ENCODE data around the gene SMTNL2.

DNA sequence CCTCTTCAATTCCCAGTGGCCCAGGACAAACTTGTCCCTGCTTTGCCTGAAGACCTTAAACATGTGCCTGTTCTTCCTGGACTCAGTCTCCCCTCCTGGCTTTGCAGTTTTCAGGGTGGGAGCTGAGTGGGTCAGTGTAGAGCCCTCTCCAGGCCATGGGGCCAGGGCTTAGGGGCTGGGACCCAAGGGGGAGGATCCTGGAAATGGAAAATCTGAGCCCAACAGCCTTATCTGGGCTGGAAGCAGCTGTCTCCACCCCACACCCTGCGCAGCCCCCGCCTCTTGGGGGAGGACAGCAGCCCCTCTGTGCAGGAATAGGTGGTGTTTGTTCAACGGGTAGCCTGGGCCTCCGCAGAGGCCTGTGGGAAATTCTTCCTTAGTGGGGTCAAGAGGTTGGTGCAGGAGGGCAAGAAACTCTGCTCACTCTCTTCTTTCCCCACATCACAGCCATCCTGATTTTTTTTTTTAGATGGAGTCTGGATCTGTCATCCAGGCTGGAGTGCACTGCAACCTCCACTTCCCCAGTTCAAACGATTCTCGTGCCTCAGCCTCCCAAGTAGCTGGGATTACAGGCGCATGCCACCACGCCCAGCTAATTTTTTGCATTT, 6.8 kb upstream of the SMTNL2 start:
- no peak for TF ChIP-seq MAX (CRISPR knock-in tag; IDR thresholded peaks at IDR 0.05)
- TF ChIP-seq, protein P1, sequence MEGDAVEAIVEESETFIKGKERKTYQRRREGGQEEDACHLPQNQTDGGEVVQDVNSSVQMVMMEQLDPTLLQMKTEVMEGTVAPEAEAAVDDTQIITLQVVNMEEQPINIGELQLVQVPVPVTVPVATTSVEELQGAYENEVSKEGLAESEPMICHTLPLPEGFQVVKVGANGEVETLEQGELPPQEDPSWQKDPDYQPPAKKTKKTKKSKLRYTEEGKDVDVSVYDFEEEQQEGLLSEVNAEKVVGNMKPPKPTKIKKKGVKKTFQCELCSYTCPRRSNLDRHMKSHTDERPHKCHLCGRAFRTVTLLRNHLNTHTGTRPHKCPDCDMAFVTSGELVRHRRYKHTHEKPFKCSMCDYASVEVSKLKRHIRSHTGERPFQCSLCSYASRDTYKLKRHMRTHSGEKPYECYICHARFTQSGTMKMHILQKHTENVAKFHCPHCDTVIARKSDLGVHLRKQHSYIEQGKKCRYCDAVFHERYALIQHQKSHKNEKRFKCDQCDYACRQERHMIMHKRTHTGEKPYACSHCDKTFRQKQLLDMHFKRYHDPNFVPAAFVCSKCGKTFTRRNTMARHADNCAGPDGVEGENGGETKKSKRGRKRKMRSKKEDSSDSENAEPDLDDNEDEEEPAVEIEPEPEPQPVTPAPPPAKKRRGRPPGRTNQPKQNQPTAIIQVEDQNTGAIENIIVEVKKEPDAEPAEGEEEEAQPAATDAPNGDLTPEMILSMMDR (IDR thresholded peaks at IDR 0.05), result no peak
- TF ChIP-seq SP1 (CRISPR knock-in tag; conservative IDR thresholded peaks at IDR 0.05), result no peak
- TF ChIP-seq ZNF232 (CRISPR knock-in tag; IDR thresholded peaks at IDR 0.05), result no peak
- TF ChIP-seq, protein P2, sequence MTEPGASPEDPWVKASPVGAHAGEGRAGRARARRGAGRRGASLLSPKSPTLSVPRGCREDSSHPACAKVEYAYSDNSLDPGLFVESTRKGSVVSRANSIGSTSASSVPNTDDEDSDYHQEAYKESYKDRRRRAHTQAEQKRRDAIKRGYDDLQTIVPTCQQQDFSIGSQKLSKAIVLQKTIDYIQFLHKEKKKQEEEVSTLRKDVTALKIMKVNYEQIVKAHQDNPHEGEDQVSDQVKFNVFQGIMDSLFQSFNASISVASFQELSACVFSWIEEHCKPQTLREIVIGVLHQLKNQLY (CRISPR knock-in tag; IDR thresholded peaks at IDR 0.05), result no peak
- no peak for TF ChIP-seq NFYB (CRISPR knock-in tag; conservative IDR thresholded peaks at IDR 0.05; ENCODE audit: low read depth)
- no peak for TF ChIP-seq E2F4 (CRISPR knock-in tag; IDR thresholded peaks at IDR 0.05; ENCODE audit: borderline replicate concordance, low read depth)

Data from WTC11 (cell line).